HG03378 (cell line): ENCODE data around the gene PIP4K2B.
"Not testable (repeated sequence)": the region's sequence is repeated elsewhere in the genome, so short reads cannot be mapped to it uniquely, and the experiment has no call there.

ENCODE experiments used
- ATAC-seq: cut with Tn5 transposase; IDR thresholded peaks from one replicate; pipeline ENCODE4 v1.9.1; 2021; ENCODE audit warnings: mild to moderate bottlenecking, moderate library complexity; ENCODE audit not compliant: unreplicated experiment

PIP4K2B gene

DNA sequence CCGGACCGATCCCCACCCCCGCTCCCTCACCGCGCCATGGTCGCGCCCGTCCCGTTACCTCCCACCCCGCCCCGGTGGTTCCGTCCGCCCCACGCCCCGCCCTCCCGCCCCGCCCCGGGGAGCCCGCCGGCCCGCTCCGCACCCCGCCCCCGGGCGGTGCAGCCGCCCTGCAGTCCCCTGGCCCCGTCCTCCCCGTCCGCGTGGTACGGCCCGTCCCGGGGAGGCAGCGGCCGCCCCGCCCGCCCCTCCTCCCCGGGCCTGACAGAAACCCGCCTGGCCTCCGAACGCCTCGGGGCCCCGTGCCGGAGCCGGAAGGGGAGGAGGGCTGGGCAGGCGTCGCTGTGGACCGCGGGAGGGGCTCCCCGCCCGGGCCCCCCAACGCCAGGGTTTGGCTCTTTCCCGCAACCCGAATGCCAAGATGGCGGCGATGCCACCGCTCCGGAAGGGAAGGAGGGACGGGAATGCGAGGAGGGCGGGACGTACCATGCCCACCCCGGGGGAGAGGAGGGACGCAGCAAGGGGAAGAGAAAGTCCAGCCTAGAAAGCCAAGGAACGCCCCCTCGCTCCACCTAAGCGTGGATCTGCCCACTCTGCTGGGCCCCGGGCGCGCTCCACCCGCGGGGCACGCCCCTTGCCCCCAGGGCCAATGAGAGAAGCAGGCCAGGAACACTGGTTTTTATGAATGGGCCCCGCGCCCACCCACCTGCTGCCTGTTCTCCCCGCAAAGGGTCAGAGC is at the start of gene PIP4K2B:
TSS of gene PIP4K2B (minus strand) at position 56 of the 736 bp plus-strand sequence. CDS start 132 bp downstream, outside the sequence.
- ATAC-seq = peak; percentile 75

DNA sequence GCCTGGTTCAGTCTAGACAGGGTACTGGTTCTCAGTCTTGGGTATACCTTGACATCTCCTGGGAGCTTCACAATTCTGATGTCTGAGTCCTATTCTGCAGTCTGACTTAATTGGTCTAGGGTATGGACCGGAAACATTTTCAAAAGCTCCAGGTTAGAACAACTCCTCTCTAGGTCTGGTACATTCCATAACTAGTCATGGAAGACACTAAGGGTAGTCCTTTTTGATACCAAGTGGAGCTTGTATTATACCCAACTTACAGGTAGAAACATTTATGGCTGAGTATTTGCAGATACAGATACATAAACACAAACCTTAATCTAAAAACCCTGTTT is 49.2 kb upstream of the PIP4K2B start:
- no peak for ATAC-seq

DNA sequence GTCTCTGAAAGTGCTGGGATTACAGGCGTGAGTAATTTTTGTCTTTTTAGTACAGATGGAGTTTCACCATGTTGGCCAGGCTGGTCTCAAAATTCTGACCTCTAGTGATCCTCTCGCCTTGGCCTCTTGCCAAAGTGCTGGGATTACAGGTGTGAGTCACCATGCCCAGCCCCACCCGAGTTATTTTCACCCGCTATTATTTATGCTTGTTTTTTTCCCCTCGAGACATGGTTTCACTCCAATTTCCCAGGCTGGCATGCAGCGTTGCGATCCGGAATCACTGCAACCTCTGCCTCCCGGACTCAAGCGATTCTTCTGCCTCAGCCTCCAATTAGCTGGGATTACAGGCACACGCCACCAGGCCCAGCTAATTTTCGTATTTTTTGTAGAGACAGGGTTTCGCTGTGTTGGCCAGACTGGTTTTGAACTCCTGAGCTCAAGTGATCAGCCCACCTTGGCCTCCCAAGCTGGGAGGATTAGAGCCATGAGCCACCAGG is 45.0 kb upstream of the PIP4K2B start:
- ATAC-seq = no peak

- no peak for ATAC-seq
These were observed 26.4 kb upstream of the PIP4K2B start for GRCh38 chr17:38825762-38826247.

- ATAC-seq = peak; percentile 76
These were observed 25.8 kb upstream of the PIP4K2B start, which contains the start of gene CWC25 for GRCh38 chr17:38824899-38825761. Gene CWC25 (minus strand): TSS chr17:38825321. CDS start chr17:38825183, 138 bp downstream.

DNA sequence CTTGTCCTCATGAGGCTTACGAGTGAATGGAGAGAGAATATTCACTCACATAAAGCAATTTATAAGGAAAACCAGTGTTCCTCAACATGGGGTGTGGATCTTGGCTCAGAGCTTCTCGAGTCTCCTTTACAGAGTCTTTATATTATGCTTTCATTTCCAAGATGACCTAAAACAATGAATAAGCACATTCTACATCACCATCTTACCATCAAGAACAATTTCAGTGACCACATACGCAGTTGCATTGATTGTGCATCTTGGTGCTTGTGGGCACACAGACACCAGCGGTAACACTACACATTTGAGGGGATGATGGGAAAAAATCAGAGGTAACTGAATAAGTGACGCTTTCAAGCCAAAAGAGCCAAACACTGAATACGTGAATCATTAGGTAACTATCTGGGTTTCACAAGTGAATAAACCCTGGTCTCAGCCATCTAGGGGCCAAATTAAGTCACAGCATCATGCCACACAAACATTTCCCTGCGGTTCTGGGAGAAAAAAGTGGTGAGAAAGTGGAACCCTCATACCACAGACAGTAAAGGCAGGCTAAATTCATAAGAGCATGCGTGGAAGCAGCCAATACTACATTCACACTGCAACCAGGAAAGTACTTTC is 16.3 kb upstream of the PIP4K2B start:
- ATAC-seq = no peak

DNA sequence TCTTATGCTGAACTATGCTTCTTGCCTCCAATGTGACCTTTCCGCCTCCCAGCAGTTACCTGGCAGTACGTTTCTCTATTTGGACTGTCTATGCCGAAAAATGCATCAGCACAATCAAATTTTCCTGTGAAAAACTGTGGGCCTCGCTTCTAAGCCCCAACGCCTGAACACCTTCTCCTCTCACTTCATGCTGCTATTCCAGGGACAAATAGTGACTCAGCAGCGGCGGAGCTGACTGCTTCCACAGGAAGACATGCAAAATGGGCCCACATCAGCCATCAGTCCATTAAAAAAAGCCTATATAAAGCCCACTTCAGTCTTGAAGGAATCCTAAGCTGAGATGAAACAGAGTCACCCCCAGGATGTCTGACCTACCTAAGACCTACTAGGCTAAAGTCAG is 10.5 kb upstream of the PIP4K2B start:
- ATAC-seq = no peak

DNA sequence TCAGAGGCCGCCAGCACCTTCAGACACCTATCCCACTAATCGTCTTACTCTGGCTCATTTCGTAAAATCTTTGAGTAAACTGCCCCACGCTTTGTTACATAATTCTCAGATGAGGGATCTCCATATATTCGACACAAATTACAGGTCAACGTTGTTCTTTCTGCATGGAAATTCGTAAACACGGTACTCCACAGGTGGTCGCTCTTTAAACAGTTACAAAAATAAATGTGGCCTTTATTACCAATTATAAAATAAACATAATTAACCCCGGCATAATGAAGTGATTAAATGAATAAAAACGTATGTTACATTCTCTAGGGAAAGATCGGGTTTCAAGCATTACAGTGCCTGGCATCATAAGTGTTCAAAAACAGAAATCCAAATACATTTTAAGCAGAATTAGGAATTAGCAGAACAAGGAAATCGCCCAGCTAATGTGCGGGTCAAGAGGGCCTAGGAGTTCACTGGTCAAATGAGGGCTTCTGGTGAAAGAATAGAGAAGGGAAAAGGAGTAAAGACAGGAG is 943 bp upstream of the PIP4K2B start:
- ATAC-seq = no peak

DNA sequence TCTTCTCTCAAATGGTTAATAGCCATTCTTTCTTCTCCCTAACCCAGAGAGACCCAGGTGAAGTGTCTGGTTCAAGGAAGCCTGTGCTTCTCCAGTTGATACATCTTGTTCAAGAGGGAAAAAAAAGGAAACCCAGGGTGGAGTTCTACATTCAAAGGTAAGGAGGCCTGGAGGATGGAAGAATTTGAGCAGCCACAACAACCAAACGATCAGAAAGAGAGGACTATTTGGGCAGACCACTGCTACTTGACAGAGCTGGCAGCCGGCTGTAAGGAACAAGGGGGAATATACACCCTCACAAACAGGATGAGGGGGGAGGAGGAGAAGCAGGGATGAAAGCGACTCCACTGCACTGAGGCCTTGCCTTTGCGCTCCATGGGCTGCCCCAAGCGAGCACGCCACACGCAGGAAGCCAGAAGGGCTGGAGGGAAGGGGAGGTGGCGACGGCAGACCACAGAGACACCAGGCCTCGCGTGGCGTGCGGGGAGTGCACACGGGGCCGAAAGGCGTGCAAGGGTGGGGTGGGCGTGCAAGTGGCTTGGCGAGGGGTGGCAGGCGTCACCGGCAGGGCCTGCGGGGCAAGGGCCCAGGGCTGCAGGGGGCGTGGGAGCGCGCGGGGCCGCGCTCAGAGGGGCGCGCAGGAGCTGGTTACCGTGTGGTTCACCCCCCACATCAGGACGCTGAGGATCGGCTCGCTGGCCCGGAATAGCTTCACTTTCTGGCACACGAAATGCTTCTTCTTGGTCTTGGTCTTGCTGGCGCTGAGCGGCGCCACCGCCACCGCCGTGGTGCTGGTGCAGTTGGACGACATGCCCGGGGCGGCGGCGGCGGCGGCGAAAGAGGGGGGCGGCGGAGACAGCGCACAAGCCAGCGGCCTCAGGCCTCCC is 499 bp downstream of the PIP4K2B start:
- no peak for ATAC-seq

DNA sequence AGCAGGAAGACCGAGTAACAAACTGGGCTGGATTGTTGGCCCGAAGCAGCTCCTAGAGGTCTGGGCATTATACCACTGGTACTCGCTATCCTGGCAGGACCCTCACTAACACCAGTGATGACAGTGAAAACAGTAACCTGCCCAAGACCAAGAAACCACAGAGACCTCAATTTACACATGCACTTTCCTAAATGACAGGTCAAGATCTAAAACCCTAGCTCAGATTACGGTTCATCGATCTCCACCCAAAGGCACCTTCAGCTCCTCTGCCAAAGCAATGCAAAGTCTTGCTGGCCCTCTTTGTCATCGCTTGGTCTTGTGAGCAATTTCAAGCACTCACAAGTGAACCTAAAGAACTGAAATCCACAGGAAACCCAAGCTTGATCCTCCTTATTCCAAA is 1.5 kb downstream of the PIP4K2B start:
- ATAC-seq = no peak

- no peak for ATAC-seq
These were observed 2.2 kb downstream of the PIP4K2B start for GRCh38 chr17:38797158-38797490.

DNA sequence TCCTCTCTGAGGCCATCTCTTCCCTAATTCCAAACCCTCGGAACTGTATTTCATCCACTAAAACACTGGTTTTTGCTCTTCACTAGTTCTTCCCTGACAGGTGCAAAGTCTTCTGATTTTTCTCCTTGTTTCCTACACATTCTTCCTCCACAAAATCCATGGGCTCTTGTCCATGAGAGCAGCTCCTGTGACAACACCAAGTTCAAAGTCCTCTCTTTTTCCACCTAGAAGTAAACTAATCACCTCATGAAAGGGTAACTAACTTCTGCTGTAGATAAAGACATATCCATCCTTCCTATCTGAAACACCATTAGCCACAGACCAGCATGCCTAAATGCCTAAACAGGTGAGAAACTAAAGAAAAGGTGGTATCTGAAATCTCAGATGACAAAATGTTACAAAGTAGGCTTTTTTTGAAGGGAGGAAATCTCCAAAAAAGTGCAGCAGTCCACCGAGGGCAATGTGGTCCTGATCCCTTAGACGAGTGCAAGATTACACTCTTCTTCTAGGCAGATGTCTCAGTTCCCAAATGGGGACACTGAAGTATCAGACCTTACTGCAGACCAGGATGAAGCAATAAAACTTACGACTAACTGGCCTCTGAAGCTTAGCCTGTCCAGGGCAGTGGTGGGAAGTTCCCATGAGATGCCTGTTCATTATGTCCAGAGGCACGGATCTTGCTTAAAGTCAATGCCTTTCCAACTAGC is 2.8 kb downstream of the PIP4K2B start:
- ATAC-seq = no peak

GRCh38 chr17:38794221-38794620 is 5.1 kb downstream of the PIP4K2B start:
- no peak for ATAC-seq

- no peak for ATAC-seq
These were observed 8.2 kb downstream of the PIP4K2B start for GRCh38 chr17:38791162-38791561.

GRCh38 chr17:38790148-38790707 is 9.1 kb downstream of the PIP4K2B start:
- ATAC-seq = not testable (repeated sequence)

DNA sequence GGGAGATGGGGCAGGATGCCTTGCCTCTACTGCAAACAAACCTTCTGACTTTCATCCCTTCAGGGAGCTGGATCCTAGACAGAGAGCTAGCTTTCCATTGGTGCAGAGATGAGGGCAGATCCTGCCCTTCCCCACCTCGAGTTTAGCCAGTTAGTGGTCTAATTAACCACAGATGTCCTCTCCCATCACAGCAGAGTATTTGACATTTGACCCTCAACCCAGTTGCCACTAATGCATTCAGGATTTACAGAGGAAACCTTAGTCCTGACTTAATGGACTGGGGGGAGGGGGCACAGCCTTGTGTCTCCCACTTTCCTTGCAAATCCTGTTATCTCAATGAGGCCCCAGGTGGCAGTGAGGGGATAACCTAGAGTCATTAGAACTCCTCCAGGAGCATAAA is 10.2 kb downstream of the PIP4K2B start:
- no peak for ATAC-seq

- not testable (repeated sequence) for ATAC-seq
These were observed 11.4 kb downstream of the PIP4K2B start for GRCh38 chr17:38787999-38788398.

DNA sequence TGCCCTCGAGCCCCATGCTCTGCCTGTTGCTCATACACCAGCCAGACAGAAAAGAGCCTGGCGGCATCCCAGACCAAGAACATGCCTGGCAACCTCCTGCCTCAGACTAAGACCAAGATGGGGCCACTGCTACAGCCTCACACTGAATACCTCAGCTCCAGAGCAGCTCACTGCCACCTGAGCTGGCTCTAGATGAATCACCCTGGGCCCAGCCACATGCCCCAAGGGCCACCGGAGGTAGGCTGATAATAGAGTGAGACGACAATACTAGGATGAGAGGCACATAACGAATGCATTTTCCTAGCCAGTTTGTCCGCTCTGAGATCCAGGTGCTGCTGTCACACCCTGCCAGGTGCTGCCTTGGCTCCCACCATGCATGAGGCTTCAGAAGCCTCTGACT is 13.0 kb downstream of the PIP4K2B start:
- no peak for ATAC-seq

- no peak for ATAC-seq
These were observed 16.1 kb downstream of the PIP4K2B start for GRCh38 chr17:38783227-38783626.
